Activated T-cell treated with anti-CD3 and anti-CD28 coated beads, Interleukin-2, amount 50 U/mL, for 72 hours (primary cell): ENCODE measurements around the gene NEMP1. TPM values are rescaled to one million over a fixed set of nuclear protein-coding genes. Genes with fewer than 3 reads are reported as not detected.

Experiments
- ATAC-seq, 2 donors: fragments of 150-1000 bp; cut with Tn5 transposase; replicated peaks in 1 of 2; 2 replicates each; pipeline ENCODE4 v1.10.0; 2021; ENCODE audit warnings: moderate library complexity in 2 of 2, mild to moderate bottlenecking in 1 of 2
- DNase-seq, 2 donors: peaks; one replicate each; pipeline ENCODE4 v3.0.0; 2021 to 2022; ENCODE audit warnings: mixed read lengths in 1 of 2
- H3K27ac Mint-ChIP-seq: one replicate; pipeline ENCODE4 v1.8.0; 2022; ENCODE audit warnings: mild to moderate bottlenecking, moderate library complexity, mixed read lengths
- H3K27me3 Mint-ChIP-seq: one replicate; pipeline ENCODE4 v1.8.0; 2022; ENCODE audit warnings: low read depth, mixed read lengths
- H3K36me3 Mint-ChIP-seq, 2 donors: one replicate each; pipeline ENCODE4 v1.8.0; 2022; ENCODE audit warnings: mixed read lengths in 2 of 2, mild to moderate bottlenecking in 1 of 2; ENCODE audit not compliant: insufficient read depth in 2 of 2
- H3K4me1 Mint-ChIP-seq: one replicate; pipeline ENCODE4 v1.8.0; 2022; ENCODE audit warnings: low read depth, mixed read lengths
- H3K4me3 Mint-ChIP-seq, 2 donors: one replicate each; pipeline ENCODE4 v1.8.0; 2022; ENCODE audit warnings: mild to moderate bottlenecking in 2 of 2, mixed read lengths in 2 of 2, moderate library complexity in 2 of 2
- H3K9me3 Mint-ChIP-seq, 2 donors: one replicate each; pipeline ENCODE4 v1.8.0; 2022; ENCODE audit warnings: mixed read lengths in 2 of 2
- total RNA-seq, 2 donors: library from RNA; stranded (reverse); gene quantifications; one replicate each; pipeline ENCODE4 v1.2.3, GENCODE V29; 2022

The NEMP1 gene
- total RNA-seq, 2 donors from 2014 or later = 114 to 119 TPM

- no peaks in the 10 kb centered on the region for H3K9me3 Mint-ChIP-seq
- ATAC-seq (no peak), DNase-seq (no peak)
- H3K4me1 Mint-ChIP-seq = peaks cover 41% of the 10 kb centered on the region
- H3K4me3 Mint-ChIP-seq = peak overlapping the region; percentile 82 to 95
- no peaks in the 10 kb centered on the region for H3K27me3 Mint-ChIP-seq
- peaks cover 9 to 12% of the 10 kb centered on the region in 2 donors for H3K36me3 Mint-ChIP-seq
- H3K27ac Mint-ChIP-seq = no peak overlapping the region
Measured at GRCh38 chr12:57112492-57113294, 34.1 kb upstream of the NEMP1 start.

GRCh38 chr12:57111031-57111734 lies 32.6 kb upstream of the NEMP1 start, which contains the start of gene STAT6:
Gene STAT6, minus strand, starts transcription at chr12:57111362. Its CDS starts 3,084 bp downstream, at chr12:57108278.
- Mint-ChIP-seq H3K9me3 (no peaks in the 10 kb centered on the region), H3K27me3 (no peaks in the 10 kb centered on the region), H3K27ac (peak within 1 kb of the TSS; percentile 76), H3K4me1 (peaks cover 56% of the 10 kb centered on the region), H3K4me3 (peak within 1 kb of the TSS; percentile 82 to 95), H3K36me3 (peaks cover 13 to 22% of the 10 kb centered on the region in 2 donors)
- ATAC-seq (peak; percentile 70 to 76), DNase-seq (peak; percentile 83)

GRCh38 chr12:57110104-57111030 lies 31.8 kb upstream of the NEMP1 start:
- Mint-ChIP-seq H3K36me3 (peaks cover 13 to 25% of the 10 kb centered on the region in 2 donors), H3K4me1 (peaks cover 64% of the 10 kb centered on the region)

GRCh38 chr12:57109207-57110103 lies 30.9 kb upstream of the NEMP1 start:
- Mint-ChIP-seq H3K9me3 (no peaks in the 10 kb centered on the region), H3K4me1 (peaks cover 73% of the 10 kb centered on the region), H3K4me3 (peak overlapping the region; percentile 82 to 95), H3K27ac (peak overlapping the region; percentile 83), H3K36me3 (peaks cover 13 to 31% of the 10 kb centered on the region in 2 donors), H3K27me3 (no peaks in the 10 kb centered on the region)
- ATAC-seq (no peak), DNase-seq (no peak)

More at GRCh38 chr12:57110104-57111030, 31.8 kb upstream of the NEMP1 start:
- H3K9me3 Mint-ChIP-seq = no peaks in the 10 kb centered on the region
- ATAC-seq (peak; percentile 32 to 33), DNase-seq (peak; percentile 67 to 76)
- H3K27ac Mint-ChIP-seq = peak overlapping the region; percentile 83
- H3K27me3 Mint-ChIP-seq = no peaks in the 10 kb centered on the region
- H3K4me3 Mint-ChIP-seq = peak overlapping the region; percentile 82 to 95

- H3K9me3 Mint-ChIP-seq = no peaks in the 10 kb centered on the region
- peak overlapping the region; percentile 36 for H3K4me3 Mint-ChIP-seq
- no peaks in the 10 kb centered on the region for H3K27me3 Mint-ChIP-seq
- H3K4me1 Mint-ChIP-seq = peaks cover 77% of the 10 kb centered on the region
- peak overlapping the region; percentile 68 for H3K27ac Mint-ChIP-seq
- ATAC-seq (no peak), DNase-seq (no peak)
- H3K36me3 Mint-ChIP-seq = peaks cover 16 to 38% of the 10 kb centered on the region in 2 donors
Measured at GRCh38 chr12:57107456-57108155, 29.0 kb upstream of the NEMP1 start.

- Mint-ChIP-seq H3K9me3 (no peaks in the 10 kb centered on the region), H3K4me3 (no peak overlapping the region), H3K27me3 (no peaks in the 10 kb centered on the region), H3K4me1 (peaks cover 76% of the 10 kb centered on the region), H3K36me3 (peaks cover 12 to 38% of the 10 kb centered on the region in 2 donors), H3K27ac (peak overlapping the region; percentile 29)
- ATAC-seq = no peak
- DNase-seq = no peak
Measured at GRCh38 chr12:57106021-57106708, 27.6 kb upstream of the NEMP1 start.

GRCh38 chr12:57105011-57105753 lies 26.6 kb upstream of the NEMP1 start:
- DNase-seq (no peak), ATAC-seq (no peak)
- peaks cover 74% of the 10 kb centered on the region for H3K4me1 Mint-ChIP-seq
- no peaks in the 10 kb centered on the region for H3K27me3 Mint-ChIP-seq
- H3K27ac Mint-ChIP-seq = no peak overlapping the region
- peaks cover 11 to 37% of the 10 kb centered on the region in 2 donors for H3K36me3 Mint-ChIP-seq
- no peak overlapping the region for H3K4me3 Mint-ChIP-seq
- H3K9me3 Mint-ChIP-seq = no peaks in the 10 kb centered on the region

- H3K27ac Mint-ChIP-seq = no peak overlapping the region
- no peaks in the 10 kb centered on the region for H3K27me3 Mint-ChIP-seq
- DNase-seq (no peak), ATAC-seq (no peak)
- H3K9me3 Mint-ChIP-seq = no peaks in the 10 kb centered on the region
- H3K4me3 Mint-ChIP-seq = no peak overlapping the region
- peaks cover 12 to 42% of the 10 kb centered on the region in 2 donors for H3K36me3 Mint-ChIP-seq
- H3K4me1 Mint-ChIP-seq = peaks cover 66% of the 10 kb centered on the region
Measured at GRCh38 chr12:57104292-57104910, 25.8 kb upstream of the NEMP1 start.

GRCh38 chr12:57103856-57104255 lies 25.3 kb upstream of the NEMP1 start:
- Mint-ChIP-seq H3K27me3 (no peaks in the 10 kb centered on the region), H3K27ac (peak overlapping the region; percentile 84), H3K36me3 (peaks cover 13 to 47% of the 10 kb centered on the region in 2 donors), H3K4me1 (peaks cover 63% of the 10 kb centered on the region), H3K4me3 (no peak overlapping the region), H3K9me3 (no peaks in the 10 kb centered on the region)
- ATAC-seq = no peak
- no peak for DNase-seq

- Mint-ChIP-seq H3K4me1 (peaks cover 50% of the 10 kb centered on the region), H3K9me3 (no peaks in the 10 kb centered on the region), H3K27ac (peak overlapping the region; percentile 48), H3K27me3 (no peaks in the 10 kb centered on the region), H3K4me3 (no peak overlapping the region), H3K36me3 (peaks cover 10 to 36% of the 10 kb centered on the region in 2 donors)
- DNase-seq (no peak), ATAC-seq (no peak)
Measured at GRCh38 chr12:57101892-57102695, 23.5 kb upstream of the NEMP1 start.
